Stomach (tissue), 4 donors: Measurements from ENCODE around the gene ATP9A.

Source experiments
- POLR2A ChIP-seq, 4 donors: fragments of 450-650 bp; IDR thresholded peaks; one replicate each; pipeline ENCODE4 v1.6.1; 2016; ENCODE audit warnings: antibody characterized with exemption in 4 of 4, control low read depth in 2 of 4, mild to moderate bottlenecking in 1 of 4, moderate library complexity in 1 of 4
- POLR2AphosphoS5 ChIP-seq, 3 donors: sonication (generic); formaldehyde crosslinking; IDR thresholded peaks; one replicate each; pipeline ENCODE4 v1.6.1; 2016; ENCODE audit warnings: antibody characterized with exemption in 3 of 3

DNA sequence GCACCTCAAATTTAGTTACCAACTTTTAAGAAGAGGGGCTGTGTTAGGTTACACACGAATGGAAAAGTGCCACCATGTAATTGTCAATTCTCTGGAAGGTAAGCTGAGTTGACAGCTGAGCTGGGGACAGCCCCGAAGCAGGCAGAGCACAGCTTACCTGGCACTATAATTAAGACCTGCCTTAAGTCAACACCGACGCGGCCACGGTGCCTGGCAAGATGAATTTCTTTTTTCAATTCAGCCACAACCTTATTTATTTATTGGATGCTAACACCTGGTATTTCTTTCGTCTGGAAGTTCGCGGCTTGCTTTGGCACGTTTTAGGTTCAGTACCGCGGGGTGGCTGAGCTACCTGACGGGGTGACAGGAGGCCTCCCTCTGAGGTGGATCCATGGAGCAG is 185.1 kb downstream of the ATP9A start:
- no peak for TF ChIP-seq POLR2AphosphoS5 (IDR thresholded peaks at IDR 0.05)
- TF ChIP-seq POLR2A (IDR thresholded peaks at IDR 0.05), result no peak
